NCI-H2171 (cell line): ENCODE measurements around the gene C2CD2L.
"Not testable (repeated sequence)": the region's sequence is repeated elsewhere in the genome, so short reads cannot be mapped to it uniquely, and the experiment has no call there.

Experiments used
- DNase-seq: peaks from one replicate; lab custom pipeline; 2025; lab: John Stamatoyannopoulos, UW

C2CD2L gene

GRCh38 chr11:119152043-119152442 is 44.9 kb downstream of the C2CD2L start:
- DNase-seq, result no peak

GRCh38 chr11:119152604-119153003 is 45.5 kb downstream of the C2CD2L start:
- no peak for DNase-seq

- DNase-seq, result no peak
Observed at GRCh38 chr11:119153049-119153818, 46.1 kb downstream of the C2CD2L start.

GRCh38 chr11:119154178-119154577 is 47.0 kb downstream of the C2CD2L start:
- no peak for DNase-seq

- DNase-seq, result no peak
Observed at GRCh38 chr11:119155733-119156492, 48.8 kb downstream of the C2CD2L start.

GRCh38 chr11:119156496-119156895 is 49.4 kb downstream of the C2CD2L start:
- DNase-seq, result no peak

GRCh38 chr11:119157063-119157462 is 49.9 kb downstream of the C2CD2L start:
- no peak for DNase-seq

GRCh38 chr11:119158467-119158866 is 51.3 kb downstream of the C2CD2L start:
- no peak for DNase-seq

GRCh38 chr11:119160151-119160550 is 53.0 kb downstream of the C2CD2L start:
- no peak for DNase-seq

- DNase-seq, result no peak
Observed at GRCh38 chr11:119161871-119162270, 54.7 kb downstream of the C2CD2L start.

GRCh38 chr11:119166368-119167076 is 59.4 kb downstream of the C2CD2L start:
- DNase-seq, result no peak

- DNase-seq, result not testable (repeated sequence)
Observed at GRCh38 chr11:119167077-119167458, 59.9 kb downstream of the C2CD2L start.

GRCh38 chr11:119167933-119168332 is 60.8 kb downstream of the C2CD2L start:
- DNase-seq, result no peak
